Left renal pelvis (tissue), 4 donors: ENCODE data around the gene ASAP3. TPM values are rescaled to one million over a fixed set of nuclear protein-coding genes. Genes with fewer than 3 reads are reported as not detected.

Experiments
- DNase-seq, 4 donors: peaks; one replicate each; pipeline ENCODE4 v3.0.0-alpha.2; 2013; ENCODE audit warnings: low read depth in 4 of 4, low spot score in 3 of 4
- polyA plus RNA-seq, 4 donors: library from polyadenylated mRNA; unstranded; fragments of 120-200 nt; gene quantifications; one replicate each; pipeline ENCODE4 v1.2.1, GENCODE V29; 2013; ENCODE audit not compliant: insufficient read length in 4 of 4

Gene ASAP3
- polyA plus RNA-seq, 4 donors = 34.7 to 76.2 (median 39.9) TPM

- no peak for DNase-seq
Observed at GRCh38 chr1:23425193-23425494, 58.8 kb downstream of the ASAP3 start.

DNA sequence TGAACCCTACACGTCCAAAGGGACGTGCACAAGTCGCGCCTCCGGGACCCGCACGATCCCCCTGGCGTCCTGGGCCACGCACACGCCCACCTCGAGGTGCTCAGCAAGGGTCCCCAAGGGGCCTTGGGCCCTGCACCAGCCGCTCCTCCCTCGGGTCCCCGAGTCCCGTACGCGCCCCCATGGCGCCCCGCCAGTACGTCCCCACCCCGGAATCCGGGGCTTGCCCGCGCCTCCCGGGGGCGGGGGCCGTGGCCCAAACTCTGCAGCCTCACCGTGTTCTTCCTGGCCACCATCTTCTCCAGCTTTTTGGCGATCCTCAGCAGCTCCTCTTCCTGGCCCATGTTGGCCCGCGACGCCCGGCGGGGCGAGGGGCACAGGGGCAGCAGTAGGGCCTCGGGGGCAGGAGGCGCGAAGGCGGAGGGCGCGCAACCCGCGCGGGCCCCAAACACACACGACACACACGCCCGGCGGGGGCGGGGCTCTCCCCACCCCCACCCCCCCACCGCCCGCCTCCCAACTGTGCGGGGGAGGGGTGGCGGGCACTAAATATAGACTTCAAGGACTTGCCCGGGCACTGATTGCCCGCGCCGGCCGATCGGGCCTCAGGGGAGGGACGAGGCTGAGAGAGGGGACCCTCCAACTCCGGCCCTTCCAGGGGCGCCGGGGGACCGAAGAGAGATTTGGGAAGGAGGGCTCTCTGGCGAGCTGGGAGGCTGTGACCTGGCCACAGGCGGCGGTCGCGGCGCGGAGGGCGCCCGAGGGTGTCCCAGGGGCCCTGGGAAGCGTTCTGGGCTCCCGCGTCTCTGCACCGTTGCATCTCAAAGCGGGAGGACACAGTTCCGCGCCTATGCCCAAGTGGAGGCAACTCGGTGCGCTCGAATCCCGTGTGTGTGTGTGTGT is 59.4 kb downstream of the ASAP3 start, which contains the start of gene TCEA3:
Gene TCEA3, minus strand, starts transcription at position 456 of the 900 bp plus-strand sequence. Its CDS starts 115 bp downstream, at position 341.
- DNase-seq = no peak

DNA sequence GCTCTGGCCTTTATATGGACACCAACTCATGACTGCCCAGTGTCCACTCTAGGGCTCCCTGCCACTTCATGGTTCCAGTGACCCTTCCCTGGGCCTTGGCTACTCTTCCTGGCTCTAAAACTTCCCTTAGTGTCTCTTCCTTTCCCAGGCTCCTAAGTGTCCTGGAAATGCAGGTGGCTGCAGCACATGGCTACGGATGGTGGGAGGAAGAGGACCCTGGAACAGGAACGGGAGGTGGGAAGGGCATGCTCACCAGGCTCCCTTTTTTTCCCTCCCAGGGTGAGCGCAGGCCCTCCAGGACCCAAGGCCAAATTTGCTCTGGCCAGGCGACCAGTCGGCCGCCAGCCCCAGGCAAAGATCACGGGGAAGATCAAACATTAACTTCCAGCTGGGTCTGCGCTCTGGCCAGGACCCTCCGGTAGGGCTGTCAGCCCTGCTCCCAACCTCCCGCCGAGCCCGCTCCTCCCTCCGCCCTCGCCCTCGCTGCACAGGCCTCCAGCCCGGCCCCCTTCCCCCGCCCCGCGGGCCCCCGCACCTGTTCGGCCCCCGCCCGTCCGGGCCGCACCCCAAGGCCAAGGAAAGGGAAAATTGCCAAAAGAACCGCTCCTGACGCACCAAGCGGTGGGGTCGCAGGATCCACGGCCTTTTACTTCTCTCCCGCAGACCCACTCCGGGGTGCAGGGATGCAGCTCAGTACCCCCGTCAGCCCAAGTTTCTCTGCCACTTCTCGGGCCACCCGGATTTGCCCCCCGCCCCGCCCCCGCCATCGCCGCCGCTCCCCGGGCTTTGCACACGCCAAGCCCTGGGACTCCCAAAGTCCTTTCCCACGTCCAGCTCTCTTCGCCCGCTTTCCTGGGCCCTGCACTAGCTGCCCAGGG is 60.3 kb downstream of the ASAP3 start:
- peak in 1 of 4 donors; percentile 32 for DNase-seq

GRCh38 chr1:23422941-23423340 is 61.0 kb downstream of the ASAP3 start:
- no peak for DNase-seq

DNA sequence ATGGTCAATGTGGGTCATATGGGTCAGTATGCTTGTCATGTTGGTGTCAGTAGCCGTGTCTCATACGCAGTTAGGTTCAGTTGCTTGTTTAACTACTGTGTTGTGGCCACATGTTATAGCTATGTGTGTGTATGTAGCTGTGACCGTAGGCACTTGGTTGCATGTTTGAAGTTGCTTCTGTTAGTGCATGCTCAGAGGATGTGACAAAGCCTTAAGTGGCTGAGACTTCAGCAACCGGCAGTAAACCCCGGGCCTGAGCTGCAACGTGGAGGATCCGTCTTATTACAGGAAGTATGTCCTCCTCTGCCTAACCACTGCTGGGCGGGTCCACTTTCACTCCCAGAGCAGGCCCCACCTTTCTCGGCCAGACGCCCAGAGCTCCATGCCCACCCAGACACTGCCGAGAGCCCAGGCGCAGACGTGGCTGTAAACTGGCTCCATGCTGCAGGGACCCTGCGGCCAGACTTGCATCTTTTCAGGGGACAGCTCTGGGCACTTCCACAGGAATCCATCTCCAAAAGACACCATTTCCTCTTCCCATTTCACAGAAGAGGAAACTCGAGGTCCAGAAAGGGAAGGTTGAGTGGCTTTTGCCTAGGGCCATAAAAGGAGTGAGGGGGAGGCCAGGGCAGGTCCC is 61.6 kb downstream of the ASAP3 start:
- peak in 1 of 4 donors; percentile 34 for DNase-seq

GRCh38 chr1:23421753-23422240 is 62.2 kb downstream of the ASAP3 start:
- no peak for DNase-seq

DNA sequence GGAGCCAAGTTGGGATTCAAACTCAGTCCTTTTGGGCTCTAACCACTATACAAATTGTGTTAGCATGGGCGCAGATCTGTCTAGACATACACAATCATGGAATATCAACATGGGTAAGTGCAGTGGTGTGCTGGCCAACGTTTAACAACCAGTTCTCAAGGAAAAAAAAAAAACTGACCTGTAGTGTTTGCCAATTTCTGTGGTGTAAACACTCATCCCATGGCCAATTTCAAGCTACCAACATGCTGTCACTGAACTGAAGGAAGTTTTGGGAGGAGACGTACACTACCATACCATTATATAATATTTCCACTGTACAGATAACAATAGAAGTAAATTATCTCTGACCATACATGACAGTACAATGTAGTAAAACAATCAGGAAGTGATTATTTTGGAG is 62.6 kb downstream of the ASAP3 start:
- DNase-seq = no peak

GRCh38 chr1:23420778-23421177 is 63.2 kb downstream of the ASAP3 start:
- no peak for DNase-seq

DNA sequence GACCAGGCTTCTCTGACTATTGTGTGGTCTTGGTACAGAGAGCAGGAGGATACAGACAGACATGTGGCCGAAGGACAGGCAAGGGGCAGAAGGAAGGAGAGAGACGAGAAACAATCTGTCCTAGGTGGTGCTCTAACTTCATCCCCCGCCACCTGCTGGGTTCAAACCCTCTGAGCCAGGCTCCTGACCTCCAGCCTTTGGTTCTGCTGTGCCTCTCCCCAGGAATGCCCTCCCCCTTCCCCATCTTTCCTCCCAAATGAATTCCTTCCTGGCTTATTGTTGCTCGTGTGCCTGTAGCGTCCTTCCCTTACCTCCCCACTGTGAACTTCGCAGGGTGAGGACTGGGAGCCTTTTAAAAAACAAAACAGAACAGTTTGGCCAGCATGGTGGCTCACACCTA is 64.8 kb downstream of the ASAP3 start:
- no peak for DNase-seq

- DNase-seq = no peak
Observed at GRCh38 chr1:23417570-23417969, 66.4 kb downstream of the ASAP3 start.

GRCh38 chr1:23416964-23417363 is 67.0 kb downstream of the ASAP3 start:
- no peak for DNase-seq

GRCh38 chr1:23408797-23409290 is 75.1 kb downstream of the ASAP3 start:
- DNase-seq = no peak

GRCh38 chr1:23407016-23407630 is 76.9 kb downstream of the ASAP3 start:
- no peak for DNase-seq

DNA sequence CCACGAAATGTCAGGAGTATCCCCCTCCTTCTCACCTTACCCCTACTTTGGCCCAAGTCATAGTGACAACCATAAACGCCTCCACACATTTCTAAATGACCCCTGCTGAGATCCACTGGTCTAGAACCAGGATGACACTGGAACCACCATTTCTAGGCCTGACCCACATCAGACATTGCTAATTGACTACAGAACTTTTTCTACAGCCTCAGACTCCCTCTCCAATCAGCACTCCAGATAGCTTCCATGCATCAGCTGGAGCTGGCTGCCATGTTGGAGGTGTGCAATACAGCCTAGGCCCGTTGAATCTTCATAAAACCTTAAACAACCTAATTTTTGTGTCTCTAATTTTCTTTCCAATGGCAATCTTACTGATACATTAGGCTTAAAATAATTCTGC is 78.0 kb downstream of the ASAP3 start:
- no peak for DNase-seq

DNA sequence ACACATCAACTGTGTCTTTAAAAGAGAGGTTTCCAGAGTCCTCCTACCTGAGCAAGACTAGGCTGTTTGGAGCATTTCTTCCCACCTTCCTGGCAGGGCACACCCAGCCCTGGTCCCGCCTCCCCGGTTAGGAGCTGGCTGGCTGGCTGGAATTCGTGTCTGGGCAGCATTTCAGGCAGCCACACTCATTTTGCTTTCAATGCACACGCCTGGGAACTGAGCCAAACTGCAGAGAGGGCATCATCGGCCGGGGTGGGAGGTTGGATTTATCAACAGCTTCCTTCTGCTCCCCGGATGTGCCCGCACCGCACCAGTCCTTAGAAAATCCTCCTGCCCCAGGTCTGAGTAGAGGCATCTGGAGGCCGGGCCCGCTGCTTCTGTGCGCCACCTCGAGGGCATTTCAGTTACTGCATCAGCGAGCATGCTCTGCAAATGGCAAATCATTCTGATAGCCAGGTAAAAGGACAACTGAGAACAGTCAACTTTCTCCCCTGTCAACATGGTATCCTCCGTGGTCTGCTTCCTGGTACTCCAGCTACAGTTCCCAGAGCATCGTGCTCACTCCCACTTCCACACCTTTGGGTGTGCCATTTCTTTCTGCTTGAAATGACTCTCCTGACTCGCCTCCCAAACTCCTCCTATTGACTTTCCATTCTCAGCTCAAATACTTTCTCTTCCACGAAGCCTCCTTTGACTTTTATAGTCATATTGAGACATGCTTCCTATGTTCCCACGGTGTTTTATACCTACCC is 80.1 kb downstream of the ASAP3 start:
- peak in 3 of 4 donors; percentile 66 to 74 (median 68) for DNase-seq

DNA sequence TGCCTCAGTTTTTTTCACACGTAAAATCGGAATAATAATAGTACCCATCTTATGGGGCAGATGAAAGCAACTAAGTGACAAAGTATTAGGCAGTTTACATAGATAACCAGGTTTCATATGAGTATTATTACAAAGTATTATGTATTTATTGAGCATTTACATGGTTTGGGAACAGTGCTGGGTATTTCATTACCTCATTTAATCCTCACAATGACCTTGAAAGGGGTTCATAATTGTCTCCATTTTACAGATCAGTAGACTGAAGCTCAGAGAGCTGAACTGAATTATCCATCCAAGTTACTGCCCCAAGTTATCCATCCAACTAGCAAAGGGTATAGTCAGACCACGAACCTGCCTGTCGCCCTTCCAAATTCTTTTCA is 80.6 kb downstream of the ASAP3 start:
- DNase-seq = no peak

DNA sequence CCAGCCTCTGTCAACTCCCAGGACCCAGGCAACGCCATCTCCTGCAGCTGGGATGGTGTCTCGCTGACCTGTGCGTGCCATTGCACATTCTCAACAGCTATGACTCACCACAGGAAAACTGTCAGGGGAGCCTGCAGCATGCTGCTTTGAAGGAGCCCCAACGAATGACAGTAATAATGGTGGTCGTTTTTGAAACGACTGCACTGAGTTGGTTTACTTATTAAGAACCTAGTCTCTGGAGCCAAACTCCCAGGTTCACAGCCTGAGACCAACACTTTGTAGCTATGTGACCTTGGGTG is 81.0 kb downstream of the ASAP3 start:
- no peak for DNase-seq

DNA sequence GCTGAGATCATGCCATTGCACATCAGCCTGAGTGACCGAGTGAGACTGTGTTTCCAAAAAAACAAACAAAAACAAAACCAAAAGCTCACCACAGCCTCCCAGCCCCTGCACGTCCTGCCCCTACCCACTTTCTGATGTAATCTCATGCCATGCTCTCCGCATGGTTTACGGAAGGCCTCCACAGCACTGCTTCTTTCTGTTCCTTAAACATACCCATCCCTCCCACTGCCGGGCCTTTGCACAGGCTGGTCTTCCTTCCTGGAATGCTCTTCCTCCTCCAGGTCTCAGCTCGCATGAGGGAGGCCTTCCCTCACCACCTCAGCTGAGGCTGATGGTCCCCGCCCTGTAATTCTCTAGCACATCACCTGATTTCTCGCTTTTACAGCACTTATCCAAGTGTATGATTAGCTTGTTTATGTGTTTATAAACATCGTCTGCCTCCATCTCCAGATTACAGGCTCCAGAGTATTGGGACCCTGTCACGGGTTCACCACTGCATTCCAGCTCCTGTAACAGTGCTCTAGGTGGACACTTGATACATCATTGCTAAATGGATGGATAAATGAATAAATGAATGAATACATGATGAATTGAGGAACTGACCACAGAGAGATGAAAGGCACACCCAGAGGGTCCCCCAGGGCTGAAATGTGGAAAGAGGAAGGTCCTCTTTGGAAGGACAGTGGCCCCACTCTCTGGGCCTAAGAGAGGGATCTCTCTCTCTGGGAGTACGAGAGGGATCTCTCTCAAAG is 81.5 kb downstream of the ASAP3 start:
- no peak for DNase-seq

GRCh38 chr1:23401313-23401712 is 82.7 kb downstream of the ASAP3 start:
- no peak for DNase-seq
